K562 (cell line): ENCODE results near the gene FANCC.

ENCODE experiments used
- CBX5 ChIP-seq: IDR thresholded peaks from 2 replicates; pipeline ENCODE4 v1.6.1; 2014; ENCODE audit warnings: low read depth, borderline replicate concordance
- CTCF ChIP-seq, 3 experiments: IDR thresholded peaks in 2 of 3; conservative IDR thresholded peaks in 1 of 3; 2 replicates each; pipeline ENCODE4 v1.5.1; 2011 to 2012; ENCODE audit warnings: low read length in 3 of 3, mild to moderate bottlenecking in 3 of 3, control low read depth in 2 of 3, improper control_type of control experiment in 1 of 3, inconsistent platforms in 1 of 3, low read depth in 1 of 3, mixed read lengths in 1 of 3, moderate library complexity in 1 of 3; ENCODE audit not compliant: insufficient read depth in 2 of 3
- GATAD2B ChIP-seq: fragments of 450-650 bp; IDR thresholded peaks from 2 replicates; pipeline ENCODE4 v1.6.1; 2017; ENCODE audit warnings: mild to moderate bottlenecking, borderline replicate concordance
- MCM5 ChIP-seq: fragments of 450-650 bp; IDR thresholded peaks from 2 replicates; pipeline ENCODE4 v1.6.1; 2016; ENCODE audit warnings: low read depth
- NFXL1 ChIP-seq: fragments of 450-650 bp; formaldehyde crosslinking; IDR thresholded peaks from 2 replicates; pipeline ENCODE4 v1.4.0; 2021; ENCODE audit warnings: mild to moderate bottlenecking
- PREB ChIP-seq: sonication (generic); formaldehyde crosslinking; IDR thresholded peaks from 2 replicates; pipeline ENCODE4 v1.8.1; 2023; ENCODE audit warnings: mild to moderate bottlenecking, missing genetic modification reagents
- RAD21 ChIP-seq, 2 experiments: fragments of 250-450 bp in 1 of 2; fragments of 450-650 bp in 1 of 2; sonication (Bioruptor Pico) in 1 of 2; formaldehyde crosslinking in 1 of 2; IDR thresholded peaks in 1 of 2; conservative IDR thresholded peaks in 1 of 2; 2 replicates each; pipeline versions ENCODE4 v1.4.0 to v1.8.0; 2020 to 2022; ENCODE audit warnings: mild to moderate bottlenecking in 2 of 2, moderate library complexity in 1 of 2
- TBP ChIP-seq: optimal IDR thresholded peaks from 2 replicates; pipeline ENCODE3; 2011; ENCODE audit warnings: low read depth, low read length, improper control_type of control experiment
- TOE1 ChIP-seq, 2 experiments: fragments of 450-650 bp in 1 of 2; sonication (generic) in 1 of 2; formaldehyde crosslinking in 1 of 2; IDR thresholded peaks; 2 replicates each; pipeline versions ENCODE4 v1.7.1 to v1.8.0; 2016 to 2022; ENCODE audit warnings: borderline replicate concordance in 2 of 2, mild to moderate bottlenecking in 2 of 2, antibody characterized with exemption in 1 of 2, inconsistent platforms in 1 of 2, low read depth in 1 of 2, missing genetic modification reagents in 1 of 2, moderate library complexity in 1 of 2
- ZFP1 ChIP-seq: fragments of 450-650 bp; formaldehyde crosslinking; IDR thresholded peaks from 2 replicates; pipeline ENCODE4 v1.4.0; 2020; ENCODE audit warnings: mild to moderate bottlenecking, mixed read lengths
- ZNF224 ChIP-seq: sonication (generic); formaldehyde crosslinking; IDR thresholded peaks from 2 replicates; pipeline ENCODE4 v1.8.0; 2022; ENCODE audit warnings: mild to moderate bottlenecking, missing genetic modification reagents
- ZNF561 ChIP-seq: fragments of 450-650 bp; formaldehyde crosslinking; conservative IDR thresholded peaks from 2 replicates; pipeline ENCODE4 v1.4.0; 2020; ENCODE audit warnings: mild to moderate bottlenecking, moderate library complexity
- ZNF785 ChIP-seq: fragments of 250-450 bp; sonication (Bioruptor Pico); IDR thresholded peaks from 2 replicates; pipeline ENCODE4 v1.4.0; 2020; ENCODE audit warnings: mild to moderate bottlenecking

- no peak for TF ChIP-seq ZNF561
- TF ChIP-seq CBX5: no peak
- TF ChIP-seq NFXL1 (CRISPR knock-in tag): no peak
- TF ChIP-seq CTCF (IDR thresholded peaks at IDR 0.05 in 2 of 3, conservative IDR thresholded peaks at IDR 0.05 in 1 of 3; ENCODE audit: insufficient read depth in 2 of 3, low read depth in 1 of 3, low read length in 3 of 3): no peak
- no peak for TF ChIP-seq ZNF224 (CRISPR knock-in tag)
- TF ChIP-seq MCM5: no peak
- TF ChIP-seq ZFP1 (CRISPR knock-in tag): no peak
- no peak for TF ChIP-seq TBP
- no peak for TF ChIP-seq ZNF785 (CRISPR knock-in tag)
- no peak for TF ChIP-seq PREB
- TF ChIP-seq RAD21 (CRISPR knock-in tag; conservative IDR thresholded peaks at IDR 0.05 in 1 of 2, IDR thresholded peaks at IDR 0.05 in 1 of 2): no peak
- no peak for TF ChIP-seq TOE1 (IDR thresholded peaks at IDR 0.05; ENCODE audit: borderline replicate concordance)
- no peak for TF ChIP-seq TOE1 (CRISPR knock-in tag; IDR thresholded peaks at IDR 0.05; ENCODE audit: borderline replicate concordance, low read depth)
- TF ChIP-seq GATAD2B: no peak
These were observed 234.3 kb downstream of the FANCC start for GRCh38 chr9:95083086-95083768.
